K562 (cell line): ENCODE results near the gene LSM11. TPM values are rescaled to one million over a fixed set of nuclear protein-coding genes. Genes with fewer than 3 reads are reported as not detected.

Experiments used
- ATAC-seq: fragments of 200-7000 bp; cut with Tn5 transposase; 3 replicates; pipeline ENCODE4 v1.9.1; 2020; ENCODE audit warnings: moderate library complexity
- BruUV-seq: library from RNA; stranded (reverse); fragments of 400-500 nt; replicated peaks from 2 replicates; lab custom pipeline; 2021; lab: Mats Ljungman, UMichigan
- CTCF ChIA-PET: fragments of 300-600 bp; formaldehyde crosslinking; extraction: SDS; loops from one replicate; lab custom pipeline; 2021; ENCODE audit warnings: low intra/inter-chr PET ratio; lab: Yijun Ruan, JAX
- POLR2A ChIA-PET: fragments of 300-600, 350-650 bp; sonication (Branson Sonifier 250); formaldehyde crosslinking; extraction: SDS; loops from one replicate; lab custom pipeline; 2021; ENCODE audit warnings: antibody characterized with exemption, inconsistent platforms; lab: Yijun Ruan, JAX
- DNase-seq, 4 experiments: peaks; one replicate each; pipeline versions ENCODE4 v3.0.0 to v3.0.0-alpha.2; 2011 to 2018; ENCODE audit warnings: low spot score in 3 of 4, mixed read lengths in 3 of 4; ENCODE audit errors: extremely low read depth in 1 of 4
- FAIRE-seq: peaks from 2 replicates; lab custom pipeline; 2011; peaks lifted over from hg19 to GRCh38; lab: Jason Lieb, UNC
- H2AFZ ChIP-seq: 2 replicates; pipeline ENCODE4 v1.6.0; 2011; ENCODE audit warnings: low read depth, low read length, control low read depth, inconsistent platforms
- H3K27ac ChIP-seq: fragments of 200-600 bp; 3 replicates; pipeline ENCODE4 v1.8.0; 2011; ENCODE audit warnings: low read depth, mild to moderate bottlenecking, control low read depth, inconsistent platforms, low read length, moderate library complexity, mixed read lengths; ENCODE audit errors: extremely low read depth
- H3K27me3 ChIP-seq, 2 experiments: fragments of 300-600 bp in 1 of 2; 2 replicates in 1 of 2; 3 replicates in 1 of 2; pipeline versions ENCODE4 v1.6.0 to v1.8.0; 2011; ENCODE audit warnings: inconsistent platforms in 2 of 2, low read length in 2 of 2, mild to moderate bottlenecking in 1 of 2, mixed read lengths in 1 of 2, moderate library complexity in 1 of 2; ENCODE audit not compliant: control insufficient read depth in 2 of 2, insufficient read depth in 2 of 2
- H3K36me3 ChIP-seq: fragments of 300-600 bp; 3 replicates; pipeline ENCODE4 v1.8.0; 2011; ENCODE audit warnings: mild to moderate bottlenecking, low read length, inconsistent platforms; ENCODE audit not compliant: control insufficient read depth, insufficient read depth
- H3K4me1 ChIP-seq, 2 experiments: fragments of 200-600 bp in 1 of 2; replicated peaks in 1 of 2; 2 replicates in 1 of 2; 3 replicates in 1 of 2; pipeline versions ENCODE4 v1.5.1 to v1.8.0; 2011; ENCODE audit warnings: inconsistent platforms in 2 of 2, low read length in 2 of 2, mild to moderate bottlenecking in 1 of 2, mixed read lengths in 1 of 2, moderate library complexity in 1 of 2; ENCODE audit not compliant: control insufficient read depth in 2 of 2, insufficient read depth in 2 of 2
- H3K4me2 ChIP-seq: 2 replicates; pipeline ENCODE4 v1.6.1; 2011; ENCODE audit warnings: low read length, control low read depth, inconsistent platforms, mixed read lengths; ENCODE audit not compliant: insufficient read depth
- H3K4me3 ChIP-seq: fragments of 200-600 bp; sonication (generic), shearing (Covaris generic); 2 replicates; pipeline ENCODE4 v1.5.1; 2016; ENCODE audit warnings: control low read depth, inconsistent platforms
- H3K79me2 ChIP-seq: fragments of 200-600 bp; 3 replicates; pipeline ENCODE4 v1.8.0; 2011; ENCODE audit warnings: low read length, inconsistent platforms; ENCODE audit not compliant: control insufficient read depth, insufficient read depth
- H3K9ac ChIP-seq, 2 experiments: 2 replicates each; pipeline versions ENCODE4 v1.6.0 to v1.6.1; 2011; ENCODE audit warnings: low read depth in 2 of 2, low read length in 2 of 2, control low read depth in 1 of 2, inconsistent platforms in 1 of 2, mild to moderate bottlenecking in 1 of 2, mixed read lengths in 1 of 2; ENCODE audit not compliant: insufficient read depth in 1 of 2
- H3K9me1 ChIP-seq: one replicate; pipeline ENCODE4 v1.6.0; 2011; ENCODE audit warnings: inconsistent platforms, mild to moderate bottlenecking, low read length, moderate library complexity; ENCODE audit not compliant: control insufficient read depth, insufficient read depth
- H3K9me3 ChIP-seq: replicated peaks from 2 replicates; pipeline ENCODE4 v1.5.1; 2011; ENCODE audit warnings: low read depth, low read length, inconsistent platforms; ENCODE audit not compliant: control insufficient read depth, insufficient read depth
- H4K20me1 ChIP-seq: replicated peaks from 2 replicates; pipeline ENCODE4 v1.6.1; 2011; ENCODE audit warnings: low read length, inconsistent platforms, mixed read lengths; ENCODE audit not compliant: control insufficient read depth, insufficient read depth
- BACH1 ChIP-seq: fragments of 200-800 bp; sonication (Bioruptor generic); IDR thresholded peaks from 2 replicates; pipeline ENCODE4 v1.6.1; 2016; ENCODE audit warnings: missing genetic modification characterization, missing compliant biosample characterization
- E4F1 ChIP-seq: fragments of 250-450 bp; sonication (Bioruptor Pico); IDR thresholded peaks from 2 replicates; pipeline ENCODE4 v1.5.0; 2021; ENCODE audit warnings: mild to moderate bottlenecking, borderline replicate concordance
- ETV5 ChIP-seq: sonication (generic); formaldehyde crosslinking; IDR thresholded peaks from 2 replicates; pipeline ENCODE4 v1.4.0; 2020; ENCODE audit warnings: low read depth, mild to moderate bottlenecking, missing genetic modification reagents
- HNRNPLL ChIP-seq: fragments of 200-400 bp; formaldehyde crosslinking; IDR thresholded peaks from 2 replicates; pipeline ENCODE4 v1.6.1; 2017; ENCODE audit warnings: low read length, low read depth, mild to moderate bottlenecking; ENCODE audit not compliant: poor library complexity, severe bottlenecking
- MLX ChIP-seq, 2 experiments: fragments of 450-650 bp in 1 of 2; sonication (generic) in 1 of 2; formaldehyde crosslinking; conservative IDR thresholded peaks; 2 replicates each; pipeline versions ENCODE4 v1.4.0 to v1.8.1; 2020 to 2022; ENCODE audit warnings: mild to moderate bottlenecking in 1 of 2, missing genetic modification reagents in 1 of 2
- MTF1 ChIP-seq: fragments of 250-450 bp; sonication (Bioruptor Pico); IDR thresholded peaks from 2 replicates; pipeline ENCODE4 v1.9.0; 2021; ENCODE audit warnings: moderate library complexity, mild to moderate bottlenecking, inconsistent platforms, borderline replicate concordance
- RUNX1 ChIP-seq: sonication (generic); IDR thresholded peaks from 2 replicates; pipeline ENCODE4 v1.6.1; 2016; ENCODE audit warnings: antibody characterized with exemption, low read depth
- ZNF212 ChIP-seq: fragments of 450-650 bp; formaldehyde crosslinking; IDR thresholded peaks from 2 replicates; pipeline ENCODE4 v1.4.0; 2020; ENCODE audit warnings: mild to moderate bottlenecking
- ZNF740 ChIP-seq, 3 experiments: fragments of 200-800 bp in 1 of 3; sonication (Bioruptor generic) in 1 of 3; sonication (generic) in 1 of 3; formaldehyde crosslinking in 1 of 3; IDR thresholded peaks; 2 replicates each; pipeline versions ENCODE4 v1.6.1 to v1.8.0; 2016 to 2022; ENCODE audit warnings: mild to moderate bottlenecking in 2 of 3, missing compliant biosample characterization in 2 of 3, missing genetic modification characterization in 2 of 3, missing genetic modification reagents in 1 of 3
- ZNF778 ChIP-seq: fragments of 450-650 bp; formaldehyde crosslinking; IDR thresholded peaks from 2 replicates; pipeline ENCODE4 v1.4.0; 2020; ENCODE audit warnings: mild to moderate bottlenecking, moderate library complexity
- WGBS: fragments of 100-300 bp; shearing (Covaris generic); methylation state at CpG from one replicate; pipeline ENCODE4 v1.1.6; 2016; ENCODE audit warnings: low coverage, mixed read lengths; ENCODE audit not compliant: insufficient coverage; ENCODE audit errors: missing lambda C conversion rate; 5-methylcytosine and 5-hydroxymethylcytosine counted together
- in situ Hi-C: fragments of 300-500 bp; cut with MboI; formaldehyde crosslinking; loops from 4 replicates; pipeline ENCODE4 v1.15.0; 2018; ENCODE audit warnings: inconsistent platforms, mixed read lengths
- intact Hi-C: fragments of 100-400 bp; cut with micrococcal nuclease; formaldehyde crosslinking; loops from 2 replicates; pipeline ENCODE4 v1.14.2; 2022
- polyA plus RNA-seq, 8 experiments: library from polyadenylated mRNA; depleted of rRNA in 4 of 8; stranded (reverse) in 5 of 8; unstranded in 3 of 8; fragments of >200 nt; fragmentation: Nextera tagmentation in 2 of 8; fragmentation: Illumina TruSeq in 1 of 8; extraction: Ambion mirVana in 2 of 8; extraction: Trizol in 1 of 8; gene quantifications; 2 replicates each; pipeline versions ENCODE4 v1.2.1 to v1.2.3, GENCODE V29; 2011 to 2014; ENCODE audit warnings: inconsistent platforms in 1 of 8, missing spikeins in 1 of 8
- total RNA-seq, 7 experiments: library from RNA; depleted of rRNA in 6 of 7; stranded (reverse); fragments of >200 nt in 6 of 7; fragmentation: Illumina TruSeq in 2 of 7; extraction: Trizol in 2 of 7; gene quantifications; 2 replicates each; pipeline versions ENCODE4 v1.2.1 to v1.2.3, GENCODE V29; 2011 to 2021; ENCODE audit warnings: low replicate concordance in 1 of 7

Gene LSM11
- total and polyA plus RNA-seq, 9 of the 15 experiments (the other 6 are each of a cell fraction or from before 2014, with no cell fraction given): 1.8 to 9.4 (median 4.7) TPM

- TF ChIP-seq HNRNPLL: no peak
- TF ChIP-seq ETV5 (CRISPR knock-in tag): no peak
- TF ChIP-seq, all 486 proteins: peak for 0
These were observed 15.2 kb downstream of the LSM11 start (continued) for GRCh38 chr5:157758706-157759105.

GRCh38 chr5:157761690-157762621 lies 18.4 kb downstream of the LSM11 start:
- BruUV-seq: no TSS peak
- peak; percentile 97 for ATAC-seq
- H3K27me3 ChIP-seq: peaks cover 8 to 17% of the 10 kb centered on the region in 2 experiments; a peak in 3 of 5 replicates
- POLR2A ChIA-PET: interaction anchor here (0.9 kb wide), 2 partner anchors 18 to 30 kb away, joined by 3 read pairs; partner anchors contain the start of genes LSM11 and THG1L
- FAIRE-seq: peak; percentile 91
- no peak overlapping the region for H3K4me2 ChIP-seq
- DNase-seq: peak; percentile 60 to 62 (median 62)
- no peak overlapping the region for H3K4me3 ChIP-seq
- intact Hi-C loops: loop anchor here (1.0 to 10.0 kb wide), 3 partner anchors 153 to 233 kb away; no protein-coding TSS in a partner anchor
- H3K27ac ChIP-seq: no peak overlapping the region
- in situ Hi-C loops: no loop called here
- no peaks in the 10 kb centered on the region for H3K36me3 ChIP-seq
- H3K79me2 ChIP-seq: no peaks in the 10 kb centered on the region
- no peaks in the 10 kb centered on the region for H4K20me1 ChIP-seq
- H2AFZ ChIP-seq: no peak overlapping the region
- WGBS: 33% methylated on average over 10 of the region's 10 CpGs
- H3K9me3 ChIP-seq: no peaks in the 10 kb centered on the region
- no peaks in the 10 kb centered on the region for H3K9me1 ChIP-seq
- CTCF ChIA-PET: interaction anchor here (0.5 to 1.8 kb wide), 3 partner anchors 187 to 1372 kb away, joined by 3 to 5 read pairs (median 4); no protein-coding TSS in a partner anchor
- H3K9ac ChIP-seq: no peak overlapping the region
- H3K4me1 ChIP-seq: no peaks in the 10 kb centered on the region
- TF ChIP-seq E4F1 (CRISPR knock-in tag): no peak
- TF ChIP-seq RUNX1: no peak
- TF ChIP-seq MLX (CRISPR knock-in tag; conservative IDR thresholded peaks at IDR 0.05): no peak
- TF ChIP-seq ZNF740 (CRISPR knock-in tag; IDR thresholded peaks at IDR 0.05): no peak
- no peak for TF ChIP-seq ZNF740 (tag; IDR thresholded peaks at IDR 0.05)
- no peak for TF ChIP-seq MTF1 (CRISPR knock-in tag)
- no peak for TF ChIP-seq BACH1 (tag)
- TF ChIP-seq ZNF778 (CRISPR knock-in tag): no peak
- TF ChIP-seq ZNF212 (CRISPR knock-in tag): no peak
